HepG2 (cell line): ENCODE data around the gene AGAP1. TPM values are rescaled to one million over a fixed set of nuclear protein-coding genes. Genes with fewer than 3 reads are reported as not detected.

Experiments used
- ARNT ChIP-seq: fragments of 450-650 bp; IDR thresholded peaks from 2 replicates; pipeline ENCODE4 v1.6.1; 2017
- CENPT ChIP-seq: sonication (generic); formaldehyde crosslinking; IDR thresholded peaks from 2 replicates; pipeline ENCODE4 v1.8.0; 2022; ENCODE audit warnings: low read depth, mild to moderate bottlenecking, moderate library complexity, missing genetic modification reagents
- CREB3 ChIP-seq: sonication (generic); formaldehyde crosslinking; IDR thresholded peaks from 2 replicates; pipeline ENCODE4 v1.5.0; 2020; ENCODE audit warnings: missing genetic modification reagents
- ELF1 ChIP-seq: sonication (generic); formaldehyde crosslinking; IDR thresholded peaks from 2 replicates; pipeline ENCODE4 v1.4.0; 2020; ENCODE audit warnings: missing genetic modification reagents
- GABPB1 ChIP-seq: IDR thresholded peaks from 2 replicates; pipeline ENCODE4 v1.6.1; 2016; ENCODE audit warnings: mild to moderate bottlenecking, missing genetic modification reagents, moderate library complexity, missing compliant biosample characterization
- ISL2 ChIP-seq: sonication (generic); formaldehyde crosslinking; IDR thresholded peaks from 2 replicates; pipeline ENCODE4 v1.5.0; 2020; ENCODE audit warnings: missing genetic modification reagents
- NFE2 ChIP-seq: sonication (generic); formaldehyde crosslinking; IDR thresholded peaks from 2 replicates; pipeline ENCODE4 v1.4.0; 2020; ENCODE audit warnings: missing genetic modification reagents
- REL ChIP-seq: sonication (generic); formaldehyde crosslinking; conservative IDR thresholded peaks from 2 replicates; pipeline ENCODE4 v1.8.0; 2022; ENCODE audit warnings: mild to moderate bottlenecking, missing genetic modification reagents, moderate library complexity
- ZBTB14 ChIP-seq: sonication (generic); formaldehyde crosslinking; IDR thresholded peaks from 2 replicates; pipeline ENCODE4 v1.4.0; 2020; ENCODE audit warnings: missing genetic modification reagents
- ZFP1 ChIP-seq: IDR thresholded peaks from 2 replicates; pipeline ENCODE4 v1.6.1; 2016
- ZFP36L1 ChIP-seq: sonication (generic); formaldehyde crosslinking; IDR thresholded peaks from 2 replicates; pipeline ENCODE4 v1.8.0; 2022; ENCODE audit warnings: mild to moderate bottlenecking, missing genetic modification reagents, moderate library complexity
- ZNF235 ChIP-seq: sonication (generic); formaldehyde crosslinking; IDR thresholded peaks from 2 replicates; pipeline ENCODE4 v1.8.1; 2023; ENCODE audit warnings: mild to moderate bottlenecking, missing genetic modification reagents, borderline replicate concordance
- ZNF430 ChIP-seq: sonication (generic); formaldehyde crosslinking; IDR thresholded peaks from 2 replicates; pipeline ENCODE4 v1.9.0; 2021; ENCODE audit warnings: mild to moderate bottlenecking, missing genetic modification reagents
- ZNF576 ChIP-seq: sonication (generic); formaldehyde crosslinking; IDR thresholded peaks from 2 replicates; pipeline ENCODE4 v1.4.0; 2020; ENCODE audit warnings: mild to moderate bottlenecking, missing genetic modification reagents
- ZNF749 ChIP-seq: sonication (generic); formaldehyde crosslinking; IDR thresholded peaks from 2 replicates; pipeline ENCODE4 v1.8.0; 2022; ENCODE audit warnings: mild to moderate bottlenecking, missing genetic modification reagents, moderate library complexity, borderline replicate concordance
- polyA plus RNA-seq, 8 experiments: library from polyadenylated mRNA; depleted of rRNA in 3 of 8; stranded (reverse) in 7 of 8; unstranded in 1 of 8; fragments of >200 nt; fragmentation: Illumina TruSeq in 4 of 8; extraction: Trizol in 4 of 8; gene quantifications; 2 replicates each; pipeline versions ENCODE4 v1.2.1 to v1.2.3, GENCODE V29; 2011 to 2016; ENCODE audit warnings: low read depth in 4 of 8, missing spikeins in 1 of 8, mixed read lengths in 1 of 8; ENCODE audit not compliant: insufficient read depth in 1 of 8
- total RNA-seq, 5 experiments: library from RNA; depleted of rRNA; stranded (reverse); fragments of >200 nt; fragmentation: Illumina TruSeq; extraction: Trizol; gene quantifications; 2 replicates each; pipeline ENCODE4 v1.2.3, GENCODE V29; 2016; ENCODE audit warnings: low read depth in 1 of 5
- TF ChIP-seq, protein P1 (sequence below): sonication (generic); formaldehyde crosslinking; IDR thresholded peaks from 2 replicates; pipeline ENCODE4 v1.4.0; 2020; ENCODE audit warnings: low read depth, mild to moderate bottlenecking, missing genetic modification reagents
- TF ChIP-seq, protein P2 (sequence below): sonication (generic); formaldehyde crosslinking; IDR thresholded peaks from 2 replicates; pipeline ENCODE4 v1.4.0; 2020; ENCODE audit warnings: missing genetic modification reagents, mild to moderate bottlenecking, borderline replicate concordance
- TF ChIP-seq, protein P3 (sequence below): sonication (generic); formaldehyde crosslinking; IDR thresholded peaks from 2 replicates; pipeline ENCODE4 v1.4.0; 2020; ENCODE audit warnings: low read depth, missing genetic modification reagents

Gene AGAP1
- total and polyA plus RNA-seq, 2 of the 13 experiments (the other 11 are each of a cell fraction or from before 2014, with no cell fraction given): 21.2 to 32.7 TPM

- TF ChIP-seq ZBTB14 (CRISPR knock-in tag) (no peak), ZNF235 (CRISPR knock-in tag) (no peak), ELF1 (CRISPR knock-in tag) (peak; percentile 27; the same call in 1 of the 2 replicates), CREB3 (no peak), ZFP1 (CRISPR knock-in tag) (0 out of 2 replicates have a peak, but pooled peaks have one; percentile 16), ZFP36L1 (CRISPR knock-in tag) (peak; percentile 87; the same call in 1 of the 2 replicates), GABPB1 (CRISPR knock-in tag) (0 out of 2 replicates have a peak, but pooled peaks have one; percentile 23), ZNF430 (CRISPR knock-in tag) (peak; percentile 86; the same call in 1 of the 2 replicates), NFE2 (CRISPR knock-in tag) (no peak), ZNF749 (CRISPR knock-in tag) (peak; percentile 65; the same call in 1 of the 2 replicates), ISL2 (CRISPR knock-in tag) (peak; percentile 87), CENPT (CRISPR knock-in tag) (no peak), ZNF576 (CRISPR knock-in tag) (no peak), REL (0 out of 2 replicates have a peak, but pooled peaks have one; percentile 41), ARNT (no peak)
- TF ChIP-seq, protein P1, sequence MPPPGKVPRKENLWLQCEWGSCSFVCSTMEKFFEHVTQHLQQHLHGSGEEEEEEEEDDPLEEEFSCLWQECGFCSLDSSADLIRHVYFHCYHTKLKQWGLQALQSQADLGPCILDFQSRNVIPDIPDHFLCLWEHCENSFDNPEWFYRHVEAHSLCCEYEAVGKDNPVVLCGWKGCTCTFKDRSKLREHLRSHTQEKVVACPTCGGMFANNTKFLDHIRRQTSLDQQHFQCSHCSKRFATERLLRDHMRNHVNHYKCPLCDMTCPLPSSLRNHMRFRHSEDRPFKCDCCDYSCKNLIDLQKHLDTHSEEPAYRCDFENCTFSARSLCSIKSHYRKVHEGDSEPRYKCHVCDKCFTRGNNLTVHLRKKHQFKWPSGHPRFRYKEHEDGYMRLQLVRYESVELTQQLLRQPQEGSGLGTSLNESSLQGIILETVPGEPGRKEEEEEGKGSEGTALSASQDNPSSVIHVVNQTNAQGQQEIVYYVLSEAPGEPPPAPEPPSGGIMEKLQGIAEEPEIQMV (CRISPR knock-in tag): peak; percentile 80; the same call in 1 of the 2 replicates
- TF ChIP-seq, protein P2, sequence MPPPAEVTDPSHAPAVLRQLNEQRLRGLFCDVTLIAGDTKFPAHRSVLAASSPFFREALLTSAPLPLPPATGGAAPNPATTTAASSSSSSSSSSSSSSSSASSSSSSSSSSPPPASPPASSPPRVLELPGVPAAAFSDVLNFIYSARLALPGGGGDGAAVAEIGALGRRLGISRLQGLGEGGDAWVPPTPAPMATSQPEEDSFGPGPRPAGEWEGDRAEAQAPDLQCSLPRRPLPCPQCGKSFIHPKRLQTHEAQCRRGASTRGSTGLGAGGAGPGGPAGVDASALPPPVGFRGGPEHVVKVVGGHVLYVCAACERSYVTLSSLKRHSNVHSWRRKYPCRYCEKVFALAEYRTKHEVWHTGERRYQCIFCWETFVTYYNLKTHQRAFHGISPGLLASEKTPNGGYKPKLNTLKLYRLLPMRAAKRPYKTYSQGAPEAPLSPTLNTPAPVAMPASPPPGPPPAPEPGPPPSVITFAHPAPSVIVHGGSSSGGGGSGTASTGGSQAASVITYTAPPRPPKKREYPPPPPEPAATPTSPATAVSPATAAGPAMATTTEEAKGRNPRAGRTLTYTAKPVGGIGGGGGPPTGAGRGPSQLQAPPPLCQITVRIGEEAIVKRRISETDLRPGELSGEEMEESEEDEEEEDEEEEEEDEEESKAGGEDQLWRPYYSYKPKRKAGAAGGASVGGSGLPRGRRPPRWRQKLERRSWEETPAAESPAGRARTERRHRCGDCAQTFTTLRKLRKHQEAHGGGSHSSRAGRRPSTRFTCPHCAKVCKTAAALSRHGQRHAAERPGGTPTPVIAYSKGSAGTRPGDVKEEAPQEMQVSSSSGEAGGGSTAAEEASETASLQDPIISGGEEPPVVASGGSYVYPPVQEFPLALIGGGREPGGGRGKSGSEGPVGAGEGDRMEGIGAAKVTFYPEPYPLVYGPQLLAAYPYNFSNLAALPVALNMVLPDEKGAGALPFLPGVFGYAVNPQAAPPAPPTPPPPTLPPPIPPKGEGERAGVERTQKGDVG: peak; percentile 90
- TF ChIP-seq, protein P3, sequence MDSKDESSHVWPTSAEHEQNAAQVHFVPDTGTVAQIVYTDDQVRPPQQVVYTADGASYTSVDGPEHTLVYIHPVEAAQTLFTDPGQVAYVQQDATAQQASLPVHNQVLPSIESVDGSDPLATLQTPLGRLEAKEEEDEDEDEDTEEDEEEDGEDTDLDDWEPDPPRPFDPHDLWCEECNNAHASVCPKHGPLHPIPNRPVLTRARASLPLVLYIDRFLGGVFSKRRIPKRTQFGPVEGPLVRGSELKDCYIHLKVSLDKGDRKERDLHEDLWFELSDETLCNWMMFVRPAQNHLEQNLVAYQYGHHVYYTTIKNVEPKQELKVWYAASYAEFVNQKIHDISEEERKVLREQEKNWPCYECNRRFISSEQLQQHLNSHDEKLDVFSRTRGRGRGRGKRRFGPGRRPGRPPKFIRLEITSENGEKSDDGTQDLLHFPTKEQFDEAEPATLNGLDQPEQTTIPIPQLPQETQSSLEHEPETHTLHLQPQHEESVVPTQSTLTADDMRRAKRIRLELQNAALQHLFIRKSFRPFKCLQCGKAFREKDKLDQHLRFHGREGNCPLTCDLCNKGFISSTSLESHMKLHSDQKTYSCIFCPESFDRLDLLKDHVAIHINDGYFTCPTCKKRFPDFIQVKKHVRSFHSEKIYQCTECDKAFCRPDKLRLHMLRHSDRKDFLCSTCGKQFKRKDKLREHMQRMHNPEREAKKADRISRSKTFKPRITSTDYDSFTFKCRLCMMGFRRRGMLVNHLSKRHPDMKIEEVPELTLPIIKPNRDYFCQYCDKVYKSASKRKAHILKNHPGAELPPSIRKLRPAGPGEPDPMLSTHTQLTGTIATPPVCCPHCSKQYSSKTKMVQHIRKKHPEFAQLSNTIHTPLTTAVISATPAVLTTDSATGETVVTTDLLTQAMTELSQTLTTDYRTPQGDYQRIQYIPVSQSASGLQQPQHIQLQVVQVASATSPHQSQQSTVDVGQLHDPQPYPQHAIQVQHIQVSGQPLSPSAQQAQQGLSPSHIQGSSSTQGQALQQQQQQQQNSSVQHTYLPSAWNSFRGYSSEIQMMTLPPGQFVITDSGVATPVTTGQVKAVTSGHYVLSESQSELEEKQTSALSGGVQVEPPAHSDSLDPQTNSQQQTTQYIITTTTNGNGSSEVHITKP (CRISPR knock-in tag): no peak
These were observed 11.4 kb downstream of the AGAP1 start (continued) for GRCh38 chr2:235505181-235505741.
